Fibroblast of lung (primary cell): ENCODE data around the gene METTL26.

Source experiments
- EZH2 ChIP-seq: IDR thresholded peaks from 2 replicates; pipeline ENCODE4 v1.5.1; 2012; ENCODE audit warnings: low read length, control low read depth, mild to moderate bottlenecking; ENCODE audit errors: missing control alignments
- TF ChIP-seq, protein P1 (sequence below), 2 donors: IDR thresholded peaks in 1 of 2; conservative IDR thresholded peaks in 1 of 2; 1 replicate in 1 of 2; 2 replicates in 1 of 2; pipeline ENCODE4 v1.5.1; 2011 to 2012; ENCODE audit warnings: low read length in 2 of 2, control low read depth in 1 of 2, inconsistent platforms in 1 of 2, low read depth in 1 of 2, mild to moderate bottlenecking in 1 of 2

DNA sequence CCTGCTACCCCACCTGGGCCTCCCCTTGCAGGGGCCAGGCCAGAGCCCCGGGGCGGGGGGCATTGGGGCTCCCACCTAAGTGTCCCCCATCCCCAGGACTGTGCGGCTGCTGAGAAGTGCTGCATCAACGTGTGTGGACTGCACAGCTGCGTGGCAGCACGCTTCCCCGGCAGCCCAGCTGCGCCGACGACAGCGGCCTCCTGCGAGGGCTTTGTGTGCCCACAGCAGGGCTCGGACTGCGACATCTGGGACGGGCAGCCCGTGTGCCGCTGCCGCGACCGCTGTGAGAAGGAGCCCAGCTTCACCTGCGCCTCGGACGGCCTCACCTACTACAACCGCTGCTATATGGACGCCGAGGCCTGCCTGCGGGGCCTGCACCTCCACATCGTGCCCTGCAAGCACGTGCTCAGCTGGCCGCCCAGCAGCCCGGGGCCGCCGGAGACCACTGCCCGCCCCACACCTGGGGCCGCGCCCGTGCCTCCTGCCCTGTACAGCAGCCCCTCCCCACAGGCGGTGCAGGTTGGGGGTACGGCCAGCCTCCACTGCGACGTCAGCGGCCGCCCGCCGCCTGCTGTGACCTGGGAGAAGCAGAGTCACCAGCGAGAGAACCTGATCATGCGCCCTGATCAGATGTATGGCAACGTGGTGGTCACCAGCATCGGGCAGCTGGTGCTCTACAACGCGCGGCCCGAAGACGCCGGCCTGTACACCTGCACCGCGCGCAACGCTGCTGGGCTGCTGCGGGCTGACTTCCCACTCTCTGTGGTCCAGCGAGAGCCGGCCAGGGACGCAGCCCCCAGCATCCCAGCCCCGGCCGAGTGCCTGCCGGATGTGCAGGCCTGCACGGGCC is 3.4 kb downstream of the METTL26 start:
- TF ChIP-seq, protein P1, sequence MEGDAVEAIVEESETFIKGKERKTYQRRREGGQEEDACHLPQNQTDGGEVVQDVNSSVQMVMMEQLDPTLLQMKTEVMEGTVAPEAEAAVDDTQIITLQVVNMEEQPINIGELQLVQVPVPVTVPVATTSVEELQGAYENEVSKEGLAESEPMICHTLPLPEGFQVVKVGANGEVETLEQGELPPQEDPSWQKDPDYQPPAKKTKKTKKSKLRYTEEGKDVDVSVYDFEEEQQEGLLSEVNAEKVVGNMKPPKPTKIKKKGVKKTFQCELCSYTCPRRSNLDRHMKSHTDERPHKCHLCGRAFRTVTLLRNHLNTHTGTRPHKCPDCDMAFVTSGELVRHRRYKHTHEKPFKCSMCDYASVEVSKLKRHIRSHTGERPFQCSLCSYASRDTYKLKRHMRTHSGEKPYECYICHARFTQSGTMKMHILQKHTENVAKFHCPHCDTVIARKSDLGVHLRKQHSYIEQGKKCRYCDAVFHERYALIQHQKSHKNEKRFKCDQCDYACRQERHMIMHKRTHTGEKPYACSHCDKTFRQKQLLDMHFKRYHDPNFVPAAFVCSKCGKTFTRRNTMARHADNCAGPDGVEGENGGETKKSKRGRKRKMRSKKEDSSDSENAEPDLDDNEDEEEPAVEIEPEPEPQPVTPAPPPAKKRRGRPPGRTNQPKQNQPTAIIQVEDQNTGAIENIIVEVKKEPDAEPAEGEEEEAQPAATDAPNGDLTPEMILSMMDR (conservative IDR thresholded peaks at IDR 0.05 in 1 of 2, IDR thresholded peaks at IDR 0.05 in 1 of 2; ENCODE audit: low read depth in 1 of 2, low read length in 2 of 2) = no peak
- no peak for TF ChIP-seq EZH2
